Right lobe of liver (tissue), 4 donors: ENCODE measurements around the gene CRYAB.

Experiments used
- POLR2A ChIP-seq: fragments of 450-650 bp; IDR thresholded peaks from one replicate; pipeline ENCODE4 v1.6.1; 2017; ENCODE audit warnings: antibody characterized with exemption, mild to moderate bottlenecking
- TF ChIP-seq, protein P1 (sequence below), 4 donors: fragments of 200-600 bp in 3 of 4; fragments of 450-650 bp in 1 of 4; IDR thresholded peaks; one replicate each; pipeline versions ENCODE4 v1.5.1 to v1.8.0; 2016 to 2022; ENCODE audit warnings: antibody characterized with exemption in 4 of 4, mild to moderate bottlenecking in 2 of 4
- donor health status: DM: no; HTN: no; CAD: no.
- donor health status: DM: no; HTN: no; CAD: no.
- donor health status: DM: no; HTN: yes; CAD: no.

DNA sequence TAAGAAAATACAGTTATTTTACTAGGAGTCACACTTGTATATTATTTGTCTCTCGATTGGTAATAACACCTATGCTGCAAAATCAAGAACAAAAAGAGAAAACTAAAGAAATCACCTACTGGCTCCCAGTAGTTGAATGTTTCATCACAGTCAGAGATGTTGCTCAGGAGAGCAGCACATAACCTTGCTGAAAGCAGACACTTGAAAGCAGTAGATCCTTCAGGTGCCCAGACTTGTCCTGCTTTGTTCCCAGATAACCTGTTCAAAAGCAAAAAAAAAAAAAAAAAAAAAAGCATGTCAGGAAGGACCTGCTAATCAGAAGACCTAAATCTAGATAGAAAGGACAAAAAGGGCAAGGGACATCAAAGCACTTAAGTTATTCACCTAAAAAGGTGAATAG is 41.5 kb downstream of the CRYAB start:
- TF ChIP-seq, protein P1, sequence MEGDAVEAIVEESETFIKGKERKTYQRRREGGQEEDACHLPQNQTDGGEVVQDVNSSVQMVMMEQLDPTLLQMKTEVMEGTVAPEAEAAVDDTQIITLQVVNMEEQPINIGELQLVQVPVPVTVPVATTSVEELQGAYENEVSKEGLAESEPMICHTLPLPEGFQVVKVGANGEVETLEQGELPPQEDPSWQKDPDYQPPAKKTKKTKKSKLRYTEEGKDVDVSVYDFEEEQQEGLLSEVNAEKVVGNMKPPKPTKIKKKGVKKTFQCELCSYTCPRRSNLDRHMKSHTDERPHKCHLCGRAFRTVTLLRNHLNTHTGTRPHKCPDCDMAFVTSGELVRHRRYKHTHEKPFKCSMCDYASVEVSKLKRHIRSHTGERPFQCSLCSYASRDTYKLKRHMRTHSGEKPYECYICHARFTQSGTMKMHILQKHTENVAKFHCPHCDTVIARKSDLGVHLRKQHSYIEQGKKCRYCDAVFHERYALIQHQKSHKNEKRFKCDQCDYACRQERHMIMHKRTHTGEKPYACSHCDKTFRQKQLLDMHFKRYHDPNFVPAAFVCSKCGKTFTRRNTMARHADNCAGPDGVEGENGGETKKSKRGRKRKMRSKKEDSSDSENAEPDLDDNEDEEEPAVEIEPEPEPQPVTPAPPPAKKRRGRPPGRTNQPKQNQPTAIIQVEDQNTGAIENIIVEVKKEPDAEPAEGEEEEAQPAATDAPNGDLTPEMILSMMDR (IDR thresholded peaks at IDR 0.05) = no peak
- no peak for TF ChIP-seq POLR2A
